Measurements from ENCODE around the gene GRB7.

Gene GRB7

DNA sequence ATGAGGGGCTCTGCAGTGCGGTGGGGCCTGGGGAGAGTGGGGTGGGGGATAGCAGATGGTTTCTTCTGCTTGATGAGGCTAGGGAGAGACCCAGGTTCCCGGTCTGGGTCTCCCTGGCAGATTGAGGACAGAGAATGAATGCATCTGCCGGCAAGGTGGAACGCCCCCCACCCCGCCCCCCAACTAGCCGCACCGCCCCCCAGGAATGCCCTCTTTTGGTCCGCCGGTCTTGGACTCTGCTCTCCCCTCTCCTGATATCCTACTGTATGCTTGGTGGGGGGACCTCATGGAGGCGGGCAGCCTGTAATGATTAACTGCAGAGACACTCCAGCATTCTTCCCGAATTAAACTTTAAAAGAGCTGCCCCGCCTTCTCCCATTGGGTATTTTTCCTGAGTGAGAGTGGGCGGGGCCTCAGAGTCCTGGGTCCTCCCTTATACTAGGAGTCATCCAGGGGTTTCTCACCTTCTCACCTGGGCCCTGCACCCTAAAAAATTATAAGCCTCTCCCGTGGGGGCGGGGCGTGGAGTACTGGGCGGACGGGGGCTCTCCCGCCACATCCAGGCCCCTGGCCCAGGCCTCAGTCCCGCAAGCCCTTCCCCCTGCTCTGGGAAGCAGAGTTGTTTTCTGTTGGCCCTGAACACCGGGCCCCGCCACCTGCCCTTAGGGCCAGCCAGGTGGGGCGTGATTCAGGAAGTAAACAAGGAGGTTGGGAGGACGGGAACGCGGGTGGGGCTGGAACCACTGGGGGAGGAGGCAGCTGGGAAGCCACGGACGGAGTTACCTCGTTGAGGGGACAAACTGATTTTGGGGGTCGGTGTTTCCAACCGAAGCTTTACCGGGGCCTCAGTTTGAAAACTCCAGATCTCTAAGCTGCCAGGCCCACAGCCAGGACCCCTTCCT, 1.5 kb downstream of the GRB7 start:
- peak overlapping the region; percentile 73 for H3K9ac ChIP-seq (ENCODE audit: low read length)
- H3K9me3 ChIP-seq (ENCODE audit: control insufficient read depth, low read depth, low read length) = no peaks in the 10 kb centered on the region
- no peak overlapping the region for H3K27ac ChIP-seq (ENCODE audit: low read length)
- H3K4me1 ChIP-seq (ENCODE audit: control insufficient read depth, low read depth, low read length) = peaks cover 17% of the 10 kb centered on the region
- peak overlapping the region; percentile 89 for H3K4me3 ChIP-seq (ENCODE audit: low read length)
- H3K36me3 ChIP-seq (ENCODE audit: control insufficient read depth, low read depth, low read length) = peaks cover 6% of the 10 kb centered on the region
- H3K27me3 ChIP-seq (ENCODE audit: control insufficient read depth, insufficient read depth, low read length) = peaks cover 5% of the 10 kb centered on the region

- peak overlapping the region; percentile 44 for H3K9ac ChIP-seq (ENCODE audit: low read length)
- H3K9me3 ChIP-seq (ENCODE audit: control insufficient read depth, low read depth, low read length) = no peaks in the 10 kb centered on the region
- peaks cover 11% of the 10 kb centered on the region for H3K36me3 ChIP-seq (ENCODE audit: control insufficient read depth, low read depth, low read length)
- H3K27ac ChIP-seq (ENCODE audit: low read length) = peak overlapping the region; percentile 40
- H3K4me3 ChIP-seq (ENCODE audit: low read length) = peak overlapping the region; percentile 89
- H3K4me1 ChIP-seq (ENCODE audit: control insufficient read depth, low read depth, low read length) = peaks cover 17% of the 10 kb centered on the region
- H3K27me3 ChIP-seq (ENCODE audit: control insufficient read depth, insufficient read depth, low read length) = peaks cover 5% of the 10 kb centered on the region
Observed at GRCh38 chr17:39739885-39740356, 2.2 kb downstream of the GRB7 start.

- H3K27ac ChIP-seq (ENCODE audit: low read length) = peak overlapping the region; percentile 40
- peaks cover 12% of the 10 kb centered on the region for H3K36me3 ChIP-seq (ENCODE audit: control insufficient read depth, low read depth, low read length)
- H3K4me3 ChIP-seq (ENCODE audit: low read length) = peak overlapping the region; percentile 89
- H3K9me3 ChIP-seq (ENCODE audit: control insufficient read depth, low read depth, low read length) = no peaks in the 10 kb centered on the region
- peak overlapping the region; percentile 44 for H3K9ac ChIP-seq (ENCODE audit: low read length)
- peaks cover 5% of the 10 kb centered on the region for H3K27me3 ChIP-seq (ENCODE audit: control insufficient read depth, insufficient read depth, low read length)
- peaks cover 17% of the 10 kb centered on the region for H3K4me1 ChIP-seq (ENCODE audit: control insufficient read depth, low read depth, low read length)
Observed at GRCh38 chr17:39740357-39741111, 2.8 kb downstream of the GRB7 start.

DNA sequence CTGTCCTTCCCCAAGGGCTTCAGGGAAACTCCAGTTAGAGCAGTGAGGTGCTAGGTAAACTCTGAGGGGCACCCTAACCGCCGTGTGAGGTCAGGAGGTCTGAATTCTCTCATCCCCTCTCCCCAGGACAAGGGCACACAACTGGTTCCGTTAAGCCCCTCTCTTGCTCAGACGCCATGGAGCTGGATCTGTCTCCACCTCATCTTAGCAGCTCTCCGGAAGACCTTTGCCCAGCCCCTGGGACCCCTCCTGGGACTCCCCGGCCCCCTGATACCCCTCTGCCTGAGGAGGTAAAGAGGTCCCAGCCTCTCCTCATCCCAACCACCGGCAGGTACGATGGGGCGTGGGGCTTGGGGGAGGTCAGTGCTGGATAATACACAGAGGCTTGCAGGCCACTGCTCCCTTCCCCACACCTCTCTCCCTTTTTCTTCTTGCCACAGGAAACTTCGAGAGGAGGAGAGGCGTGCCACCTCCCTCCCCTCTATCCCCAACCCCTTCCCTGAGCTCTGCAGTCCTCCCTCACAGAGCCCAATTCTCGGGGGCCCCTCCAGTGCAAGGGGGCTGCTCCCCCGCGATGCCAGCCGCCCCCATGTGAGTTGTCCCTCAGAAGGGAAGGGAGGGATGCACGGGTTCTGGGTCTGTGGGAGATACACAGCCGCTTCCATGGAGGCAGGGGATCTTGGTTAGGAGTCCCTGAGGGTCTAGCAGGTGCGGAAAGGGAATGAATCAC, 4.6 kb downstream of the GRB7 start:
- peaks cover 17% of the 10 kb centered on the region for H3K4me1 ChIP-seq (ENCODE audit: control insufficient read depth, low read depth, low read length)
- H3K9ac ChIP-seq (ENCODE audit: low read length) = no peak overlapping the region
- no peak overlapping the region for H3K4me3 ChIP-seq (ENCODE audit: low read length)
- no peak overlapping the region for H3K27ac ChIP-seq (ENCODE audit: low read length)
- peaks cover 5% of the 10 kb centered on the region for H3K27me3 ChIP-seq (ENCODE audit: control insufficient read depth, insufficient read depth, low read length)
- no peaks in the 10 kb centered on the region for H3K9me3 ChIP-seq (ENCODE audit: control insufficient read depth, low read depth, low read length)
- H3K36me3 ChIP-seq (ENCODE audit: control insufficient read depth, low read depth, low read length) = peaks cover 18% of the 10 kb centered on the region

GRCh38 chr17:39742856-39743436, 5.2 kb downstream of the GRB7 start:
- Histone ChIP-seq H3K27ac (ENCODE audit: low read length) (no peak overlapping the region), H3K9me3 (ENCODE audit: control insufficient read depth, low read depth, low read length) (no peaks in the 10 kb centered on the region), H3K4me1 (ENCODE audit: control insufficient read depth, low read depth, low read length) (peaks cover 14% of the 10 kb centered on the region), H3K4me3 (ENCODE audit: low read length) (no peak overlapping the region), H3K9ac (ENCODE audit: low read length) (no peak overlapping the region), H3K27me3 (ENCODE audit: control insufficient read depth, insufficient read depth, low read length) (peaks cover 3% of the 10 kb centered on the region), H3K36me3 (ENCODE audit: control insufficient read depth, low read depth, low read length) (peaks cover 18% of the 10 kb centered on the region)

- H3K4me3 ChIP-seq (ENCODE audit: low read length) = no peak overlapping the region
- H3K36me3 ChIP-seq (ENCODE audit: control insufficient read depth, low read depth, low read length) = peaks cover 18% of the 10 kb centered on the region
- H3K27ac ChIP-seq (ENCODE audit: low read length) = no peak overlapping the region
- no peak overlapping the region for H3K9ac ChIP-seq (ENCODE audit: low read length)
- H3K9me3 ChIP-seq (ENCODE audit: control insufficient read depth, low read depth, low read length) = no peaks in the 10 kb centered on the region
- no peaks in the 10 kb centered on the region for H3K27me3 ChIP-seq (ENCODE audit: control insufficient read depth, insufficient read depth, low read length)
- peaks cover 14% of the 10 kb centered on the region for H3K4me1 ChIP-seq (ENCODE audit: control insufficient read depth, low read depth, low read length)
Observed at GRCh38 chr17:39744075-39744835, 6.5 kb downstream of the GRB7 start.

GRCh38 chr17:39744836-39745215, 7.1 kb downstream of the GRB7 start:
- Histone ChIP-seq H3K9ac (ENCODE audit: low read length) (no peak overlapping the region), H3K36me3 (ENCODE audit: control insufficient read depth, low read depth, low read length) (peaks cover 18% of the 10 kb centered on the region), H3K4me3 (ENCODE audit: low read length) (no peak overlapping the region), H3K27ac (ENCODE audit: low read length) (no peak overlapping the region), H3K9me3 (ENCODE audit: control insufficient read depth, low read depth, low read length) (no peaks in the 10 kb centered on the region), H3K27me3 (ENCODE audit: control insufficient read depth, insufficient read depth, low read length) (no peaks in the 10 kb centered on the region), H3K4me1 (ENCODE audit: control insufficient read depth, low read depth, low read length) (peaks cover 13% of the 10 kb centered on the region)

DNA sequence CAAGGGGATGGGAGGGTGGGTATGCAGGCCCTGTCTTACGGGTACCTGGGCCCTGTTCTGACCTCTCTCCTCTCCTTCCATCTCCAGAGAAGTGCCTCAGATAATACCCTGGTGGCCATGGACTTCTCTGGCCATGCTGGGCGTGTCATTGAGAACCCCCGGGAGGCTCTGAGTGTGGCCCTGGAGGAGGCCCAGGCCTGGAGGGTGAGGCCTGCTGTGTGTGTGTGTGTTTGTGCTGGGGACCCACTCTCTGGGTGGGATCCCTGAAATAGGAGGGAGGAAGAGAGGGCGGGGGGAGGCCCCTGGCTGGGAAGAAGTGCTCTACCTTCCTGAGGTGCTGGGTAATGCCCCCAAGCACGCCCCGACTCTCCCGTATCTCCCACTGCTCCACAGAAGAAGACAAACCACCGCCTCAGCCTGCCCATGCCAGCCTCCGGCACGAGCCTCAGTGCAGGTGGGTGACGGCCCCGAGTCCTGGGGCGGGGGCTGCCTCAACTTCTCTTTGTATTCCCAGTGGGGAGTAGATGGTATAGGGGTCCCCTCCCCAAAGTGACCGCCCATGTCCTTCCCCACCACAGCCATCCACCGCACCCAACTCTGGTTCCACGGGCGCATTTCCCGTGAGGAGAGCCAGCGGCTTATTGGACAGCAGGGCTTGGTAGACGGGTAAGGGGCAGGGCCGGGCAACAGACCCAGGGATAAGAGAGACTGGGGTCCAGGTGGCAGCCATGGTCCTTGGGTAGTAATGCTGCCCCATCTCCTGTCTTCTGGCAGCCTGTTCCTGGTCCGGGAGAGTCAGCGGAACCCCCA, 7.8 kb downstream of the GRB7 start:
- Histone ChIP-seq H3K9me3 (ENCODE audit: control insufficient read depth, low read depth, low read length) (no peaks in the 10 kb centered on the region), H3K27me3 (ENCODE audit: control insufficient read depth, insufficient read depth, low read length) (no peaks in the 10 kb centered on the region), H3K4me1 (ENCODE audit: control insufficient read depth, low read depth, low read length) (peaks cover 7% of the 10 kb centered on the region), H3K9ac (ENCODE audit: low read length) (no peak overlapping the region), H3K36me3 (ENCODE audit: control insufficient read depth, low read depth, low read length) (peaks cover 18% of the 10 kb centered on the region), H3K27ac (ENCODE audit: low read length) (no peak overlapping the region), H3K4me3 (ENCODE audit: low read length) (no peak overlapping the region)

DNA sequence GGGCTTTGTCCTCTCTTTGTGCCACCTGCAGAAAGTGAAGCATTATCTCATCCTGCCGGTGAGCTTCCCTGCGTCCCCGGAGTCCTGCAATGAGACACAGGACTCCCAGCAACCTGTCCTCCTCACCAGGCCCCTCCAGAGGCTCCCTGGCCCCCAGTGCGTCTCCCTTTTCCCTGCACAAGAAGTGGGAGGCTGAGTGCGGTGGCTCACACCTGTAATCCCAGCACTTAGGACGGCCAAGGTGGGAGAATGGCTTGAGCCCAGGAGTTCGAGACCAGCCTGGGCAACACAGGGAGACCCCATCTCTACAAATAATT, 8.4 kb downstream of the GRB7 start:
- H3K27me3 ChIP-seq (ENCODE audit: control insufficient read depth, insufficient read depth, low read length) = no peaks in the 10 kb centered on the region
- H3K27ac ChIP-seq (ENCODE audit: low read length) = no peak overlapping the region
- no peak overlapping the region for H3K4me3 ChIP-seq (ENCODE audit: low read length)
- peaks cover 2% of the 10 kb centered on the region for H3K4me1 ChIP-seq (ENCODE audit: control insufficient read depth, low read depth, low read length)
- H3K9me3 ChIP-seq (ENCODE audit: control insufficient read depth, low read depth, low read length) = no peaks in the 10 kb centered on the region
- no peak overlapping the region for H3K9ac ChIP-seq (ENCODE audit: low read length)
- H3K36me3 ChIP-seq (ENCODE audit: control insufficient read depth, low read depth, low read length) = peaks cover 18% of the 10 kb centered on the region

DNA sequence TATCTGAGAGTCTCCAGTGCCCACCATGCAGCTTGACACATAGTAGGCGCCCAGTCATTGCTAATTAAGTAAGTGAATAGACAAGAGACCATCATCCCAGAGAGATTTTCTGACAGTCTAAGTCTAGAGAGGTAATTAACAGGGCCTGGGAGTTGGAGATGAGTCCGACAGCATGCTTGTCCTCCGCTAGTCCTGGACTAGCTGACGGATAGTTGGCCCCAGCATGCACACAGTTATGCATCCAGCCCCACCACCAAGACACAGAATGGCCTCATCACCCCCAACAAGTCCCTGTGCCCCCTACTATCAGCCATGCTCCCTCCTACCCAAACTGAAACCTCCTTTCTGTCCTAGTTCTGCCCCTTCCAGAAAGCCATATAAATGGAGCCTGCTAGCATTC, 10.0 kb downstream of the GRB7 start:
- Histone ChIP-seq H3K27me3 (ENCODE audit: control insufficient read depth, insufficient read depth, low read length) (peaks cover under 1% of the 10 kb centered on the region), H3K9ac (ENCODE audit: low read length) (no peak overlapping the region), H3K4me1 (ENCODE audit: control insufficient read depth, low read depth, low read length) (no peaks in the 10 kb centered on the region), H3K4me3 (ENCODE audit: low read length) (no peak overlapping the region), H3K36me3 (ENCODE audit: control insufficient read depth, low read depth, low read length) (peaks cover 15% of the 10 kb centered on the region), H3K9me3 (ENCODE audit: control insufficient read depth, low read depth, low read length) (no peaks in the 10 kb centered on the region), H3K27ac (ENCODE audit: low read length) (no peak overlapping the region)
